ENCODE results near the gene BCOR. TPM values are rescaled to one million over a fixed set of nuclear protein-coding genes. Genes with fewer than 3 reads are reported as not detected.
A peak's percentile ranks its signal among the peaks of the same experiment; 100 is the strongest.

Gene BCOR
- total and polyA plus RNA-seq, 2 donors (not counting 1 experiment from before 2014, with no cell fraction given): 3.0 to 5.8 TPM

DNA sequence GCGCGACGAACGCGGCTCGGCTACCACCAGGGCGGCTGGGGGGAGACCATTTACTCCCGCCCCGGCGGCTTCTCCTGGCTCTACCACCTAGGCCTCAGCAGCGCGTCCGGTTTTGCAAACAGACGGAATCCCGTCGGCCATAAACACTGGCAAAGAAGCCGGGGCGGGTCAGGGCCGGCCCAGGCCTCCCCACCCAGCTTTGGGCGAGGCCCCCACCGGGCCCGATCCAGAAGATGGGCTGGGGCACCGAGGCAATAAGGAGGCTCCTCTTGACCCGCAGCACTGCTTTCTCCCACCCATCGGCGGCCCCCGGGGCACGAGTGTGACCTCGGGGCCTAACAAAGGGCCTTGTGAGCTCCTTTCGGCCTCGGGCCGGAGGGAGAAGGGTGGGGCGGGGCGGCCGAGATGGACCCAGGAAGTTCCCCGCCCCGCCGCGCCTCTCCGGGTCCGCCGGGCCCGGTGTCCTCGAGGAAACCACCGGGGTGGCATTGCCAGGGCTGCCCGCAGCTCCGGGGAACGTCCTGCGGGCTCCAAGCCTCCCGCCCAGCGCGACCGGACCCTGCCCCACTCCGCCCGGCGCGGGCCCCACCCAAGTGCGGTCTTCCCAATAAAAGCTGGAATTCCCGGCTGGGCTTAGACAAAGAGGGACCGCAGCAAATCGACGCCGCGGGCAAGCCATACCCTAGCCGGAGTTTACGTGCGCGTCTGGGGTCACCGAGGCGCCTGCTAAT is 5.9 kb downstream of the BCOR start:
- Histone ChIP-seq H3K4me2 (ENCODE audit: extremely low read depth, insufficient read depth, low read length) (no peak overlapping the region), H3K27ac (ENCODE audit: insufficient read depth, low read length) (no peak overlapping the region), H3K4me1 (ENCODE audit: control insufficient read depth, extremely low read depth, insufficient read depth, low read length) (peaks cover 15% of the 10 kb centered on the region), H3K27me3 (ENCODE audit: control insufficient read depth, insufficient read depth, low read length) (no peaks in the 10 kb centered on the region), H3K9ac (ENCODE audit: insufficient read depth, low read length) (no peak overlapping the region), H3K4me3 (replicated peaks in 1 of 4; ENCODE audit: control extremely low read depth in 1 of 4, insufficient read depth in 1 of 4, low read depth in 3 of 4, low read length in 4 of 4) (no peak overlapping the region), H3K79me2 (ENCODE audit: control insufficient read depth, insufficient read depth, low read length) (peaks cover 19% of the 10 kb centered on the region), H4K20me1 (ENCODE audit: control insufficient read depth, extremely low read depth, insufficient read depth, low read length) (no peaks in the 10 kb centered on the region), H2AFZ (ENCODE audit: low read length) (no peak overlapping the region), H3K36me3 (ENCODE audit: control insufficient read depth, insufficient read depth, low read length) (no peaks in the 10 kb centered on the region), H3K9me3 (ENCODE audit: control insufficient read depth, insufficient read depth, low read depth, low read length) (no peaks in the 10 kb centered on the region)
- TF ChIP-seq, protein P1, sequence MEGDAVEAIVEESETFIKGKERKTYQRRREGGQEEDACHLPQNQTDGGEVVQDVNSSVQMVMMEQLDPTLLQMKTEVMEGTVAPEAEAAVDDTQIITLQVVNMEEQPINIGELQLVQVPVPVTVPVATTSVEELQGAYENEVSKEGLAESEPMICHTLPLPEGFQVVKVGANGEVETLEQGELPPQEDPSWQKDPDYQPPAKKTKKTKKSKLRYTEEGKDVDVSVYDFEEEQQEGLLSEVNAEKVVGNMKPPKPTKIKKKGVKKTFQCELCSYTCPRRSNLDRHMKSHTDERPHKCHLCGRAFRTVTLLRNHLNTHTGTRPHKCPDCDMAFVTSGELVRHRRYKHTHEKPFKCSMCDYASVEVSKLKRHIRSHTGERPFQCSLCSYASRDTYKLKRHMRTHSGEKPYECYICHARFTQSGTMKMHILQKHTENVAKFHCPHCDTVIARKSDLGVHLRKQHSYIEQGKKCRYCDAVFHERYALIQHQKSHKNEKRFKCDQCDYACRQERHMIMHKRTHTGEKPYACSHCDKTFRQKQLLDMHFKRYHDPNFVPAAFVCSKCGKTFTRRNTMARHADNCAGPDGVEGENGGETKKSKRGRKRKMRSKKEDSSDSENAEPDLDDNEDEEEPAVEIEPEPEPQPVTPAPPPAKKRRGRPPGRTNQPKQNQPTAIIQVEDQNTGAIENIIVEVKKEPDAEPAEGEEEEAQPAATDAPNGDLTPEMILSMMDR (conservative IDR thresholded peaks at IDR 0.05 in 1 of 2, IDR thresholded peaks at IDR 0.05 in 1 of 2; ENCODE audit: low read depth in 1 of 2, low read length in 2 of 2): no peak
- no peak for TF ChIP-seq EZH2 (IDR thresholded peaks at IDR 0.05; ENCODE audit: low read length, missing control alignments)
- no peak for DNase-seq (ENCODE audit: low read depth in 2 of 2)

DNA sequence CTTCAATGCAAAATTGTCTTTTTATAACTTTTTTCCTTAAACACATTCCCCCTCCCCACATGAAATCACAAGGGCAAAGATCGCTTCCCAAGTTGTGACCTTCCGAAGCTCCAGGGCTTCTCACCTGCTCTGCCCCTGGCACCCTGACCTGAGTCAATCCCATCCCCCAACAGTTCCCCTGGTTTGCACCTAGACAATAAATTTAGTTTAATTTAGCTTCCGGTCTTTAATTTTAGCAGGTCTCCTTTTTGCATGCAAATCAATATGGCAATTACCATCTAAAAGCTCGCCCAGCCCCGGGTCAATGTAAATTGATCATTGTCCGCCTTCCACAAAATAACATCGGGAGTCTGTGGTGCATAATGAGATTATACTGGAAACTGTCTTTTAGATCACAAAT is 6.8 kb downstream of the BCOR start:
- no peak overlapping the region for H3K27ac ChIP-seq (ENCODE audit: insufficient read depth, low read length)
- H3K4me1 ChIP-seq (ENCODE audit: control insufficient read depth, extremely low read depth, insufficient read depth, low read length): peaks cover 22% of the 10 kb centered on the region
- peak overlapping the region in 2 of 4 experiments; percentile 21 to 44 for H3K4me3 ChIP-seq (replicated peaks in 1 of 4; ENCODE audit: control extremely low read depth in 1 of 4, insufficient read depth in 1 of 4, low read depth in 3 of 4, low read length in 4 of 4)
- H2AFZ ChIP-seq (ENCODE audit: low read length): no peak overlapping the region
- TF ChIP-seq EZH2 (IDR thresholded peaks at IDR 0.05; ENCODE audit: low read length, missing control alignments): no peak
- TF ChIP-seq, protein P1 (conservative IDR thresholded peaks at IDR 0.05 in 1 of 2, IDR thresholded peaks at IDR 0.05 in 1 of 2; ENCODE audit: low read depth in 1 of 2, low read length in 2 of 2): no peak
- no peaks in the 10 kb centered on the region for H3K27me3 ChIP-seq (ENCODE audit: control insufficient read depth, insufficient read depth, low read length)
- no peak overlapping the region for H3K4me2 ChIP-seq (ENCODE audit: extremely low read depth, insufficient read depth, low read length)
- no peaks in the 10 kb centered on the region for H4K20me1 ChIP-seq (ENCODE audit: control insufficient read depth, extremely low read depth, insufficient read depth, low read length)
- no peak overlapping the region for H3K9ac ChIP-seq (ENCODE audit: insufficient read depth, low read length)
- DNase-seq (ENCODE audit: low read depth in 2 of 2): no peak
- H3K36me3 ChIP-seq (ENCODE audit: control insufficient read depth, insufficient read depth, low read length): no peaks in the 10 kb centered on the region
- peaks cover 18% of the 10 kb centered on the region for H3K79me2 ChIP-seq (ENCODE audit: control insufficient read depth, insufficient read depth, low read length)
- no peaks in the 10 kb centered on the region for H3K9me3 ChIP-seq (ENCODE audit: control insufficient read depth, insufficient read depth, low read depth, low read length)

DNA sequence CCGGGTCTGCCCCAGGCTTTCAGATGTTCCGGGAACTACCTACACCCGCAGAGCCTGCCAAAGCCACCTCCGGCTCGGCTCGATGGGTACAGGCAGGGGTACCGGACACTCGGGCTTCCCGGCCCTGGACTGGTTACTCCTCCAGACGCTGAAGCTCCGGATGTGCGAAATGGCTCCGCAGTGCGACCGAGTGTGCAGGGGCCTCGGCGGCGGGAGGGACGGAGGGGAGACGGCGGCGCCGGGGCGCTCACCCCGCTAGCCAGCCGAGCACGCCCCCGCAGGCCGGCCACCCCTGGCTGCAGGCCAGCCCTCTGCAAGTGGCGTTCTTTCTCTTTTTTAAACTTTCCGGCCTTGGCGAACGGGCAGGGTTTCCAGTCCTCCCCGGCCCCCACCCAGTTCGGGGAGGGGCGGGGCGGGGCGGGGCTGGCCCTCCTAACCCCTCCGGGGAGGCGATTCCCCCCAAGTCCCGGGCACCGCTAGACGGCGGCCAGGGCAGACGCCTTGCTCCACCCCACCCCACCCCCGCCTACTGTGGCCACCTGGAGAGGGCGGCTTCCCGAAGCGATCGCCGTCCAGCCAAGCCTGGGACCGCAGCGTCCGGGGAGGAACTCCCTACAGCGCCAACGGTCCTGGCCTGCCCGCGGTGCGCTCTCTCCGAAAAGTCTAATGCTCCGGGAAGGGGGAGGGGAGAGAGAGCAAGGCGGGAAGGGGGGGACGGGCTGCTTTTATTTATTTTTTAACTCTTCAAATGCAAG is 7.5 kb downstream of the BCOR start:
- Histone ChIP-seq H3K9me3 (ENCODE audit: control insufficient read depth, insufficient read depth, low read depth, low read length) (no peaks in the 10 kb centered on the region), H3K27ac (ENCODE audit: insufficient read depth, low read length) (no peak overlapping the region), H3K4me3 (replicated peaks in 1 of 4; ENCODE audit: control extremely low read depth in 1 of 4, insufficient read depth in 1 of 4, low read depth in 3 of 4, low read length in 4 of 4) (peak overlapping the region in 1 of 4 experiments; percentile 44), H3K36me3 (ENCODE audit: control insufficient read depth, insufficient read depth, low read length) (no peaks in the 10 kb centered on the region), H3K27me3 (ENCODE audit: control insufficient read depth, insufficient read depth, low read length) (no peaks in the 10 kb centered on the region), H3K4me1 (ENCODE audit: control insufficient read depth, extremely low read depth, insufficient read depth, low read length) (peaks cover 26% of the 10 kb centered on the region), H3K79me2 (ENCODE audit: control insufficient read depth, insufficient read depth, low read length) (peaks cover 17% of the 10 kb centered on the region), H4K20me1 (ENCODE audit: control insufficient read depth, extremely low read depth, insufficient read depth, low read length) (no peaks in the 10 kb centered on the region), H2AFZ (ENCODE audit: low read length) (no peak overlapping the region), H3K9ac (ENCODE audit: insufficient read depth, low read length) (no peak overlapping the region), H3K4me2 (ENCODE audit: extremely low read depth, insufficient read depth, low read length) (peak overlapping the region; percentile 25)
- DNase-seq (ENCODE audit: low read depth in 2 of 2): no peak
- no peak for TF ChIP-seq EZH2 (IDR thresholded peaks at IDR 0.05; ENCODE audit: low read length, missing control alignments)
- TF ChIP-seq, protein P1 (conservative IDR thresholded peaks at IDR 0.05 in 1 of 2, IDR thresholded peaks at IDR 0.05 in 1 of 2; ENCODE audit: low read depth in 1 of 2, low read length in 2 of 2): no peak

Measured in fibroblast of lung (primary cell).